Mesendoderm (in vitro differentiated cells): ENCODE data around the gene GRIFIN.

Experiments used
- DNase-seq: peaks from one replicate; pipeline ENCODE4 v3.0.0; 2013
- H2AK5ac ChIP-seq: 2 replicates; pipeline ENCODE4 v1.6.1; 2013; ENCODE audit warnings: low read length, inconsistent platforms
- H2BK120ac ChIP-seq: 2 replicates; pipeline ENCODE4 v1.6.1; 2013; ENCODE audit warnings: low read depth, mild to moderate bottlenecking, low read length, moderate library complexity, mixed read lengths
- H2BK15ac ChIP-seq: replicated peaks from 2 replicates; pipeline ENCODE4 v1.6.1; 2013; ENCODE audit warnings: low read depth, mild to moderate bottlenecking, moderate library complexity
- H2BK5ac ChIP-seq: 2 replicates; pipeline ENCODE4 v1.6.1; 2013; ENCODE audit warnings: low read length, inconsistent platforms
- H3K18ac ChIP-seq: 2 replicates; pipeline ENCODE4 v1.6.1; 2013; ENCODE audit warnings: mild to moderate bottlenecking, low read length, mixed read lengths
- H3K23ac ChIP-seq: one replicate; pipeline ENCODE4 v1.6.1; 2013; ENCODE audit warnings: low read length
- H3K27ac ChIP-seq: 2 replicates; pipeline ENCODE4 v1.5.1; 2013; ENCODE audit warnings: low read depth, mild to moderate bottlenecking, inconsistent platforms, low read length, moderate library complexity
- H3K27me3 ChIP-seq: 2 replicates; pipeline ENCODE4 v1.6.1; 2013; ENCODE audit warnings: low read length, control low read depth, mild to moderate bottlenecking, inconsistent platforms; ENCODE audit not compliant: insufficient read depth, poor library complexity
- H3K36me3 ChIP-seq: 2 replicates; pipeline ENCODE4 v1.6.1; 2013; ENCODE audit warnings: low read length, inconsistent platforms; ENCODE audit not compliant: control insufficient read depth, insufficient read depth
- H3K4ac ChIP-seq: one replicate; pipeline ENCODE4 v1.6.1; 2013; ENCODE audit warnings: low read depth, mild to moderate bottlenecking, low read length, moderate library complexity
- H3K4me1 ChIP-seq: 2 replicates; pipeline ENCODE4 v1.6.1; 2013; ENCODE audit warnings: low read depth, low read length, inconsistent platforms; ENCODE audit not compliant: control insufficient read depth
- H3K4me2 ChIP-seq: 2 replicates; pipeline ENCODE4 v1.6.1; 2013; ENCODE audit warnings: low read length
- H3K4me3 ChIP-seq: 2 replicates; pipeline ENCODE4 v1.5.1; 2013; ENCODE audit warnings: mild to moderate bottlenecking, low read length
- H3K56ac ChIP-seq: one replicate; pipeline ENCODE4 v1.6.1; 2013; ENCODE audit warnings: low read length
- H3K79me1 ChIP-seq: 2 replicates; pipeline ENCODE4 v1.6.1; 2013; ENCODE audit warnings: low read length, inconsistent platforms
- H3K79me2 ChIP-seq: 2 replicates; pipeline ENCODE4 v1.6.1; 2013; ENCODE audit warnings: mild to moderate bottlenecking, low read length; ENCODE audit not compliant: control insufficient read depth, insufficient read depth
- H3K9ac ChIP-seq: 2 replicates; pipeline ENCODE4 v1.6.1; 2013; ENCODE audit warnings: low read length, inconsistent platforms
- H4K5ac ChIP-seq: one replicate; pipeline ENCODE4 v1.6.1; 2013; ENCODE audit warnings: low read length
- H4K8ac ChIP-seq: one replicate; pipeline ENCODE4 v1.6.1; 2013; ENCODE audit warnings: low read depth, mild to moderate bottlenecking, control low read depth, low read length, moderate library complexity
- WGBS: extraction: QIAGEN DNeasy Blood & Tissue Kit; methylation state at CpG from one replicate; pipeline ENCODE4 v1.1.7; 2013; ENCODE audit warnings: low lambda C conversion rate, missing lambda C conversion rate; ENCODE audit not compliant: insufficient coverage; ENCODE audit errors: extremely low coverage; 5-methylcytosine and 5-hydroxymethylcytosine counted together

GRIFIN gene

DNA sequence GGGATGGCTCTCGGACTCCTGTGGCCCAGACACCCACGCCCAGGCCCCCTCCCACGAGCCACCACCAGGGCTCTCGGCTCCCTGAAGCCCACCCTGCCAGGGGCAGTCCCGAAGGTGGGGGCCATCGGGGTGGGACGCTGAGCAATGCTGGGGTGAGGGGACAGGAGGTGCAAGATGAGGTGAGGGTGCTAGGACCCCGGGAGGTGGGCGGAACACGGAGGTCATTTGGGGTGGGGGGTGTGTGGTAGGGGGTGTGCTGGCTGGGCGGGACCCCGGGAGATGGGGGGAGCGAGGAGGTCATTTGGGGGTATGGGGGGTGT is 26.4 kb upstream of the GRIFIN start:
- no peaks in the 10 kb centered on the region for H3K36me3 ChIP-seq
- no peak overlapping the region for H3K56ac ChIP-seq
- no peak overlapping the region for H2BK120ac ChIP-seq
- no peak overlapping the region for H3K18ac ChIP-seq
- H3K27me3 ChIP-seq: no peaks in the 10 kb centered on the region
- no peak overlapping the region for H3K27ac ChIP-seq
- H3K79me1 ChIP-seq: no peaks in the 10 kb centered on the region
- H3K4me2 ChIP-seq: no peak overlapping the region
- no peak overlapping the region for H2BK15ac ChIP-seq
- no peak overlapping the region for H2AK5ac ChIP-seq
- no peak overlapping the region for H4K5ac ChIP-seq
- H2BK5ac ChIP-seq: no peak overlapping the region
- no peak overlapping the region for H3K4me3 ChIP-seq
- no peak overlapping the region for H3K4ac ChIP-seq
- WGBS: no CpG with 5 or more reads among the region's 13 CpGs
- no peaks in the 10 kb centered on the region for H3K4me1 ChIP-seq
- no peak overlapping the region for H3K23ac ChIP-seq
- H3K9ac ChIP-seq: no peak overlapping the region
- no peaks in the 10 kb centered on the region for H3K79me2 ChIP-seq
- no peak for DNase-seq
- H4K8ac ChIP-seq: no peak overlapping the region

DNA sequence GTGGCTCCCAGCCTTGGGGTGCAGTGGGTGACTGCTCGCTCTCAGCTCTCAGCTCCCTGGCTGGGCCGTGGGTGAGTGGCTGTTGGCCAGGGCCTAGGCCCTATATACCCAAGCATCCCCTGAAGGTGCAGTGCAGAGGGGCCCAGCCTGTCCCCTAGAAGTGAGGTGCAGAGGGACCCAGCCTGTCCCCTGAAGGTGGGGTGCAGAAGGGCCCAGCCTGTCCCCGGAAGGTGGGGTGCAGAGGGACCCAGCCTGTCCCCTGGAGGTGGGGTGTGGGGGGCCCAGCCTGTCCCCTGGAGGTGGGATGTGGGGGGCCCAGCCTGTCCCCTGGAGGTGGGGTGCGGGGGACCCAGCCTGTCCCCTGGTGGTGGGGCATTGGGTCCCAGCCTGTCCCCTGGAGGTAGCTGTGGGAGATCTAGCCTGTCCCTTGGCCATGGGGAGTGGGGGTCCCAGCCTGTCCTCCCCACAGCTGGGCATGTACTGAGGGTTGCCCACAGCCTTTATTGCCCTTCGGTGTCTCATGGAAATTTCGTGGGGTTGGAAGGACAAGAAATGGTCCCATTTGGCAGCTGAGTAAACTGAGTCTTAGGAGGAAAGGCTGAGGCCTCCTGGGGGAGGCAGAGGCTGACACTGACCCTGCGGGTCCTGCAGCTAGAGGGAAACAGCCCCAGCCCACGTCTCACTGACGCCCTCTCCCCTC is 25.9 kb upstream of the GRIFIN start:
- Histone ChIP-seq H3K79me2 (no peaks in the 10 kb centered on the region), H3K9ac (no peak overlapping the region), H3K4me2 (no peak overlapping the region), H3K56ac (no peak overlapping the region), H4K5ac (no peak overlapping the region), H2BK5ac (no peak overlapping the region), H3K4ac (no peak overlapping the region), H3K36me3 (no peaks in the 10 kb centered on the region), H3K4me3 (no peak overlapping the region), H3K27me3 (no peaks in the 10 kb centered on the region), H2BK15ac (no peak overlapping the region), H2AK5ac (no peak overlapping the region), H4K8ac (no peak overlapping the region), H3K27ac (no peak overlapping the region), H3K23ac (no peak overlapping the region), H3K18ac (no peak overlapping the region), H3K79me1 (no peaks in the 10 kb centered on the region), H3K4me1 (no peaks in the 10 kb centered on the region), H2BK120ac (no peak overlapping the region)
- WGBS: no CpG with 5 or more reads among the region's 9 CpGs
- no peak for DNase-seq

DNA sequence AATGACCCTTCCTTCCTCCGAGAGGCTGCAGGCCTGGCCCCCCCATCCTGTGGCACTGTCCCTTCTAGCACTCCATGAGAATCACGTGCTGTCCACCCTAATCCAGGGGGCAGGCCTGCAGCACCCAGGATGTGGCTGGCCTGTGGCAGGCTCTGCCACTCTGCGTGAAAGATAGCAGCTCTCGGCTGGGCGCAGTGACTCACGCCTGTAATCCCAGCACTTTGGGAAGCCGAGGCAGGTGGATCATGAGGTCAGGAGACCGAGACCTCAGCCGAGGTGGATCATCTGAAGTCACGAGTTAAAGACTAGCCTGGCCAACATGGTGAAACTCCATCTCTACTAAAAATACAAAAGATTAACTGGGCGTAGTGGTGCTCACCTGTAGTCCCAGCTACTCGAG is 24.5 kb upstream of the GRIFIN start:
- no peak overlapping the region for H3K23ac ChIP-seq
- H3K27me3 ChIP-seq: no peaks in the 10 kb centered on the region
- H3K9ac ChIP-seq: no peak overlapping the region
- no CpG with 5 or more reads among the region's 12 CpGs for WGBS
- no peak overlapping the region for H2BK5ac ChIP-seq
- no peaks in the 10 kb centered on the region for H3K36me3 ChIP-seq
- H3K18ac ChIP-seq: no peak overlapping the region
- no peak overlapping the region for H3K4me2 ChIP-seq
- H3K4ac ChIP-seq: no peak overlapping the region
- no peaks in the 10 kb centered on the region for H3K4me1 ChIP-seq
- no peak overlapping the region for H4K8ac ChIP-seq
- no peak overlapping the region for H3K27ac ChIP-seq
- no peak overlapping the region for H3K4me3 ChIP-seq
- H3K56ac ChIP-seq: no peak overlapping the region
- no peak overlapping the region for H2BK15ac ChIP-seq
- no peak overlapping the region for H2AK5ac ChIP-seq
- no peak overlapping the region for H2BK120ac ChIP-seq
- no peaks in the 10 kb centered on the region for H3K79me2 ChIP-seq
- no peak for DNase-seq
- no peak overlapping the region for H4K5ac ChIP-seq
- H3K79me1 ChIP-seq: no peaks in the 10 kb centered on the region

DNA sequence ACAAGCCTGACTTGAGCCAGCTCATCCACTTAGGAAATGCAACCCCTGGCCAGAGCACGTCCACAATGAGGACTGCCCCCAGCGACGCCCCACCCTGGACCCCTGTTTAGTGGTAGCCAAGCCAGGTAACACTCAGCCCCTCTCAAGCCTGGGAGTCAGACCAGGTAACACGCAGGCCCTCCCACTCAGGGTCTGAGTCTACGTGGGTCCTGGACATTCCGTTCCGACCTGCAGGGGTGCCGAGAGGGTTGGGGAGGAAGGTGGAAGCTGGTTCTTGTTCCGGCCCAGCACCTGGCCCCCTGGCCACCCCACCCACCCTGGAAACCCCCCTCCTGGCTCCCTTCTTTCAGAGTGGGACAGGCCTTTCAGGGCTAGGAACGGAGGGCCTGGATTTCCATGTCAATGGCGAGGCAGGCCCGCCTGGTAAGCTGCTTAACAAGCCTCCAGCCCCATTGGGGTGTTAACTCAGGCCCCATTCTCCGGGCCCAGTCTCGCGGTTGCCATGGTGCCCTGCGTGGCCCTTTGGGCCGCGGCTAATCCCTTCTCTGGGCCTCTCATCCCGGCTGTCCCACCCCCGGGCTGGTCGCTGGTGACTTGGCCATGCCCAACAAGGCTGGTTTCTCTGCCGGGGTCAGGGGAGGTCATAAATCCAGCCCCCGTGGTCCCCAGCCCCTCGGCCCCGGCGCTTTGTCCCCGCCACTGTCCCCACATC is 23.7 kb upstream of the GRIFIN start:
- no peak overlapping the region for H2BK5ac ChIP-seq
- no peak overlapping the region for H2BK120ac ChIP-seq
- peak overlapping the region; percentile 1 for H3K27ac ChIP-seq
- no peaks in the 10 kb centered on the region for H3K79me1 ChIP-seq
- H3K27me3 ChIP-seq: no peaks in the 10 kb centered on the region
- no peak overlapping the region for H3K9ac ChIP-seq
- H2BK15ac ChIP-seq: no peak overlapping the region
- H3K4me3 ChIP-seq: no peak overlapping the region
- no peaks in the 10 kb centered on the region for H3K4me1 ChIP-seq
- H3K36me3 ChIP-seq: no peaks in the 10 kb centered on the region
- H4K5ac ChIP-seq: no peak overlapping the region
- H3K79me2 ChIP-seq: no peaks in the 10 kb centered on the region
- H2AK5ac ChIP-seq: no peak overlapping the region
- no peak overlapping the region for H3K4me2 ChIP-seq
- no peak overlapping the region for H3K56ac ChIP-seq
- H4K8ac ChIP-seq: no peak overlapping the region
- DNase-seq: no peak
- no peak overlapping the region for H3K4ac ChIP-seq
- no peak overlapping the region for H3K23ac ChIP-seq
- WGBS: no CpG with 5 or more reads among the region's 27 CpGs
- H3K18ac ChIP-seq: no peak overlapping the region

DNA sequence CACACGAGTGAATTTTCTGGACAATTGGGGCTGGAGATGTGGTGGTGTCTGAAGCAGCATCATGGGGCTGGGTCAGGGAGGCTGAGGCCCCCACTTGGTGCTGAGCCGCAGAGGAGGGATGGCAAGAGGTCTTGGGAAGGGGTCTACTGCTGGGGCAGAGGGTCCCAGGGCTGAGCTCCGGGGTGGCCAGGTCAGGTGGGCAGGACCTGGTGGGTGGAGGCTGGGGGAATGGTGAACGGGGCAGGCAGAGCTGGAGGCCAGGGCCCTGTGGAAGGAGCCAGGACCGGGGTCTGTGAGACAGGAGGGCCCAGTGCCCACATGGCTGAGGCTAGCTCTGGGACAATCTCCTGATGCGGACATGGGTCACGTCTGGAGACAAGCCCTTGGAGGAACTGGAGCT is 23.0 kb upstream of the GRIFIN start:
- Histone ChIP-seq H2AK5ac (no peak overlapping the region), H3K36me3 (no peaks in the 10 kb centered on the region), H3K27ac (no peak overlapping the region), H4K5ac (no peak overlapping the region), H3K4me3 (no peak overlapping the region), H3K4me1 (no peaks in the 10 kb centered on the region), H3K4ac (no peak overlapping the region), H3K56ac (no peak overlapping the region), H3K9ac (no peak overlapping the region), H4K8ac (no peak overlapping the region), H2BK15ac (no peak overlapping the region), H3K79me2 (no peaks in the 10 kb centered on the region), H3K4me2 (no peak overlapping the region), H3K18ac (no peak overlapping the region), H2BK5ac (no peak overlapping the region), H3K27me3 (no peaks in the 10 kb centered on the region), H2BK120ac (no peak overlapping the region), H3K23ac (no peak overlapping the region), H3K79me1 (no peaks in the 10 kb centered on the region)
- DNase-seq: no peak
- WGBS: no CpG with 5 or more reads among the region's 7 CpGs

DNA sequence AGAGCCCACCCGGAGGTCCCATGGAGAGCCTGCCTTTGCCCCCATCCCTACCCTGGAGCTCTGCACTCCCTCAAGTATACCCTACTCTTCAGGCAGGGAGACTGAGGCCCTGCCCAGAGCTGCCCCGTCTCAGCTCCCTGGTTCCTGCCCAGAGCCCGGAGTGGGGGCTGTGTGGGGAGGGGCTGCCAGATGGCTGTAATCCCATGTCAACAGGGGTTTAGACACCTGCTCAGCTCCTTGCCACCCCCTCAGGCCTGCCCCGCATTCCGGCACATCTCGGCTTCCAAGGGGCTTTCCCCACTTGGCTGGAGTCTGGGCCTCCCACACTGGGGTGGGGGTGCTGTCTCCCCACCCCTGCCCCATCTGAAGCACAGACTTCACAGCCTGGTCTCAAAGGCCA is 22.5 kb upstream of the GRIFIN start:
- H4K8ac ChIP-seq: no peak overlapping the region
- no peak overlapping the region for H3K18ac ChIP-seq
- no peaks in the 10 kb centered on the region for H3K4me1 ChIP-seq
- no peak overlapping the region for H4K5ac ChIP-seq
- H3K36me3 ChIP-seq: no peaks in the 10 kb centered on the region
- H2BK5ac ChIP-seq: no peak overlapping the region
- H3K27ac ChIP-seq: no peak overlapping the region
- WGBS: no CpG with 5 or more reads among the region's 6 CpGs
- H3K9ac ChIP-seq: no peak overlapping the region
- H3K4me3 ChIP-seq: no peak overlapping the region
- H3K23ac ChIP-seq: no peak overlapping the region
- no peaks in the 10 kb centered on the region for H3K79me2 ChIP-seq
- no peaks in the 10 kb centered on the region for H3K27me3 ChIP-seq
- no peak overlapping the region for H2AK5ac ChIP-seq
- no peak for DNase-seq
- H3K56ac ChIP-seq: no peak overlapping the region
- H3K4ac ChIP-seq: no peak overlapping the region
- H2BK15ac ChIP-seq: no peak overlapping the region
- no peaks in the 10 kb centered on the region for H3K79me1 ChIP-seq
- H2BK120ac ChIP-seq: no peak overlapping the region
- H3K4me2 ChIP-seq: no peak overlapping the region
